Esophagus muscularis mucosa (tissue), 4 donors: ENCODE data around the gene ARX.

Source experiments
- EP300 ChIP-seq: sonication (generic); formaldehyde crosslinking; IDR thresholded peaks from one replicate; pipeline ENCODE4 v1.6.1; 2017; ENCODE audit warnings: antibody characterized with exemption
- POLR2A ChIP-seq: fragments of 450-650 bp; IDR thresholded peaks from one replicate; pipeline ENCODE4 v1.6.1; 2017; ENCODE audit warnings: antibody characterized with exemption, moderate library complexity, mild to moderate bottlenecking, low read depth
- TF ChIP-seq, protein P1 (sequence below), 3 experiments: fragments of 200-600 bp in 2 of 3; fragments of 450-650 bp in 1 of 3; sonication (generic) in 2 of 3; IDR thresholded peaks; one replicate each; pipeline ENCODE4 v1.5.1; 2017 to 2019; ENCODE audit warnings: antibody characterized with exemption in 3 of 3, mild to moderate bottlenecking in 2 of 3, moderate library complexity in 1 of 3

DNA sequence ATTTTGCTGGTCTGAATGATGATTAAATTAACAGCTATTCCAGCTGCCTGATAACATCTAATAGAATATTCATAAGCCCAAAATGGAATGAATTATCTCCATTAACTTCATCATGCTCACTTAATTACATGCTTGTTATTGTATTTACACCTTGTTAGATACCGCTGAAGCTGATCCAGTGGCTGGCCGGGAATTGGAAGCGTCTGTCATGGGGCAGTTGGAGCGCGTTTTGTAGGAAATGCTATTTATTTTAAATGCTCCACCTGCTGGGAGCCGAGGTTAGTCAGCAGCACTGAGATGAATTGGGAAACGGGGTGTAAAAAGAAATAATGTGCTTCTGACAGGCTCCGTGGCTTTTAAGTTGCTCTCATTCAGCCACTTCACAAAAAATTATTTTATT lies 25.2 kb downstream of the ARX start:
- TF ChIP-seq, protein P1, sequence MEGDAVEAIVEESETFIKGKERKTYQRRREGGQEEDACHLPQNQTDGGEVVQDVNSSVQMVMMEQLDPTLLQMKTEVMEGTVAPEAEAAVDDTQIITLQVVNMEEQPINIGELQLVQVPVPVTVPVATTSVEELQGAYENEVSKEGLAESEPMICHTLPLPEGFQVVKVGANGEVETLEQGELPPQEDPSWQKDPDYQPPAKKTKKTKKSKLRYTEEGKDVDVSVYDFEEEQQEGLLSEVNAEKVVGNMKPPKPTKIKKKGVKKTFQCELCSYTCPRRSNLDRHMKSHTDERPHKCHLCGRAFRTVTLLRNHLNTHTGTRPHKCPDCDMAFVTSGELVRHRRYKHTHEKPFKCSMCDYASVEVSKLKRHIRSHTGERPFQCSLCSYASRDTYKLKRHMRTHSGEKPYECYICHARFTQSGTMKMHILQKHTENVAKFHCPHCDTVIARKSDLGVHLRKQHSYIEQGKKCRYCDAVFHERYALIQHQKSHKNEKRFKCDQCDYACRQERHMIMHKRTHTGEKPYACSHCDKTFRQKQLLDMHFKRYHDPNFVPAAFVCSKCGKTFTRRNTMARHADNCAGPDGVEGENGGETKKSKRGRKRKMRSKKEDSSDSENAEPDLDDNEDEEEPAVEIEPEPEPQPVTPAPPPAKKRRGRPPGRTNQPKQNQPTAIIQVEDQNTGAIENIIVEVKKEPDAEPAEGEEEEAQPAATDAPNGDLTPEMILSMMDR (IDR thresholded peaks at IDR 0.05), result no peak
- TF ChIP-seq EP300 (no peak), POLR2A (no peak)
